GM18508 (cell line): ENCODE measurements around the gene ETV5.
A peak's percentile ranks its signal among the peaks of the same experiment; 100 is the strongest.

Experiments
- ATAC-seq: cut with Tn5 transposase; IDR thresholded peaks from one replicate; pipeline ENCODE4 v1.9.1; 2021; ENCODE audit warnings: moderate number of reproducible peaks; ENCODE audit not compliant: insufficient read depth, unreplicated experiment

Gene ETV5

DNA sequence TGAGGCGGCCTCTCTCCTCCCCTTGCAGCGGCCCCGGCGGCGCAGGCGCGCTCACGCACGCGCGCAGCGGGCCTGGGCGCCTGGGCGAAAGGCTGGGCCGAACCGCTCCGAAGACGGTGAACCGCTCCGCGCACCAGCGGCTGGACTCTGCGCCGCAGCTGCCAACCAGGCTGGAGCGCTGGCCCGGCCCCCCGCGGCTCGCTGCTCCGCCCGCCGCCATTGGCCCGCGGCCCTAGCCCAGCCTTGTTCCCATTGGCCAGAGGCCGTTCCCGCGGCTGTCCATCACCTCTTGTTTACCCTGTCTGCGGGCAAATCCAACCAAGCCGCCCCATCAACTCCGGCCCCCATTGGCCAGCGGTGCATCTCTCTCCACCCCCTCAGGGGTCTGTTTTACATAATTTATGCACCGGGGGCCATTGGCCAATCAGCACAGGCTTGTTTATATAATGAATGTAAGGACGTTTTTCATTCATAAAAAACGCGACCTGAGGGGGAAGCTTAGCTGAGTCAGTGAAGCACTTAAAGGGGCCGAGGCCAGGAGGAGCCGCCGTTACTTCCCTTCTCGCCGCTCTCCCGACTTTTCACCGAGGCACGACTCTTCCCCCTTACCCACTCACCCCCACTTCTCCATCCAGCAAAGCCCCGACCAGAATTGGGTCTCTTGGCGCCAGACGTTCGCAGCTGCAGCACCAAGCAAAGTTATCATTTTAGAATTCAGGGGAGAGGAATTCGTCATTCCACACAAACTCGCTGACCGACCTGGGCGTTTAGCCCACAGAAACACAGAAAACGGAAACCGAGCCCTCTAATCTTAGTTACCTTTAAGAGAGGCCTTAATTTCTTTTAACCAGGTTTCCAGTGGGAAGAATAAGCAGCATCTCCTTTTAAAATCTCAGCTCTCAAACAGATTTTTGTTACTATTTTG lies at the start of gene ETV5:
ETV5 (minus strand) TSS at position 149 of the 925 bp plus-strand sequence. CDS start 3,221 bp downstream, outside the sequence.
- ATAC-seq, result peak; percentile 93

- no peak for ATAC-seq
These were observed 45.8 kb upstream of the ETV5 start for GRCh38 chr3:186154641-186155040.

- ATAC-seq, result peak; percentile 80
These were observed 44.0 kb upstream of the ETV5 start for GRCh38 chr3:186152889-186153292.

GRCh38 chr3:186152361-186152798 lies 43.5 kb upstream of the ETV5 start:
- ATAC-seq, result no peak

DNA sequence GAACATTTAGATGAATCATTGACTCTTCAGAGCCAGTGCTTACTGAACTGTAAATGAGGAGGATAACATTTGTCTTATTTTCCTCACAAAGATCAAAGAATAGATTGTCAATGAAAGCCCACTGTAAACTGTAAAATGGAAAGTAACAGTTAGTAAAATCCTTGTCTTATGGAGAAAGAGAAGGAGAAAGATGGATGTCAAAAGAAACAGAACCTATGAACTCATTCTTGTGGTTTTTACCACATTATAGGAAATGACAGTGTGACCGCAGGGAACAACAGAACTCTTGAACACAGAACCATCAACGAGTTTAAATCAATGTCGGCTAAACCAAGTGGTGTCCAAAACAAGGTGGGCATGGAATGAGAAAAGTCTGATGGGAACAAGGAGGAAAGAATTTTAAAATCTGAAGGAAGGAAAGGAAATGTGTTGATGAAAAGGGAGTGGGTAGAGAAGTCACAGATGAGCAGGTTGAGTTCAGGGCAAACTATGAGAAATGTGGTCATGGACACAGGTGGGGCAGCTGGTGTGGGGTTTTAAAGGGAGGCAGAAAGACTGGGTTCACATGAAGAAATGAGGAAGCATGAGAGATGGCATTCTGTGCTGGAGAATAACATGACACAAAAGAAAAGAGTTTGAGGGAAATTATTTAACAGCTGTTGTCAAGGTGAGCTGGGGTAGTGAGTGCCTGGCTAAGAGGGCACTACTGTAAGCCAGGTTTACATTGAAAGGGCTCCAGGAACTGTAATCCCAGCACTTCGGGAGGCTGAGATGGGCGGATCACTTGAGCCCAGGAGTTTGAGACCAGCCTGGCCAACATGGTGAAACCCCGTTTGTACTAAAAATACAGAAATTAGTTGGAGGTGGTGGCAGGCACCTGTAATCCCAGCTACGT lies 42.4 kb upstream of the ETV5 start:
- ATAC-seq, result no peak

DNA sequence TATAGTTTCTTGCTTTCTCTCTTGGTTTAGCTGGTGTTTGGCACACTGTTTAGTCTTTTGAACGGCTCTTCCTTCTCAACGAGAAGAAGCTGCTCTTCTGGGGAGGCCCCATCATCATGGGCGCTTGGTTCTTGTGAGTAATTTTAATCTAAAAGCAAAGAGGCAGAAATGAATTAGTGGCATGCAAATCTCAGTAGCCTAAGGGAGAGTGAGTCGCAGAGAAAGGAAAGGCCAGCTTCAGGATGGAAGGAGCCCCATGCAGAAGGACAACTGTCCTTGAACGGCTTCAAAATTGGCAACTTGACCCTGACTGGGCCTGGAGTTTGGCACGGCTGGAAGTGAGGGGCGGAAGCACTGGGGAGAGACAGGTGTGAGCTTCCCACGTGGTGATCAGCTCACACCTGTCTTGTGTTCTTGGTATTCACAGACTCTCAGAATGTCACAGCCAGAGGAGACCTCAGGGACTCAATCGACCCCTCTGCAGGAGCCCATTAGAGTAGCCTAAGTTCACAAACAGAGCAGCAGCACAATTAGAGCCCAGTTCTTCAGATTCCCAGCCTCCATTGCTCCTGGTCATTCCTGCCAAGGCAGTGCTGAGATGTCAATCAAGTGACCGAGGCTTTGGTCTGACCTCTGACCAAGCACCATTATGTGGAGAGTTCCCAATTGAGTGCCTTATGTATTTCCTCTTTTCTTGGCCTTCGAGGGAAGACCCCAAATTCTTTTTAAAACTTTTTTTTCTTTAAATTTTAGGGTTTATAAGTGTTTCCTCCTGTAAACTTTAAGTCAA lies 41.3 kb upstream of the ETV5 start:
- ATAC-seq, result no peak

DNA sequence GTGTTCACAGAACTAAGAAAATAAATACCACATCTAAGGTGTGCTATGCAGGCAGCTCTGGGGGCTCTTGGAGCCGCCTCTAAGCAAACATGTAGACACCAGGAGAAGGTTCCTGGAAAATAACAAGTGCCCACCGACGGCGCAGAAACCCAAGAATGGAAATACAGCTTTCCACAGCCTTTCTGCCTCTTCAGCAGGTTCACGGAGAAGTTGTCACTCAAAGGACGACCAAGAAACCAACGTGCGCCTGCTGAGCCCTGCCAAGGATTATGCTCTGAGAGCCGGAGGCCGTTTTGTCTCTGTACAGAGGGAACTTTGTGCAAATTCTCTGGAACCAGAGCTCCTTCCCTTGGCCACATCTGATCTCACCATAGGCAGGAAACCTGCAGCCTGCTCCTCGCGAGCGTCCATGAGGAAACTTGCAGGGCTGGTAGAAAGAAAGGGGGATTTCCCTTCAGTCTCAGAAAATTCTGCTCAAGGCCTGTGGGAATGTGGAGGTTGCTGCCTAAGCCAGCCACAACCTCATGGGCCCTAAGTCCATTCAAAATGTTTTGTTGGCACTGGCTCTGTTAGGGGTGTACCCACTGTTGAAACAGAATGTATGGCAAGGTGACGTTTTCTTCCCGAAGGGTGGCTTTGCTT lies 40.6 kb upstream of the ETV5 start:
- ATAC-seq, result no peak

DNA sequence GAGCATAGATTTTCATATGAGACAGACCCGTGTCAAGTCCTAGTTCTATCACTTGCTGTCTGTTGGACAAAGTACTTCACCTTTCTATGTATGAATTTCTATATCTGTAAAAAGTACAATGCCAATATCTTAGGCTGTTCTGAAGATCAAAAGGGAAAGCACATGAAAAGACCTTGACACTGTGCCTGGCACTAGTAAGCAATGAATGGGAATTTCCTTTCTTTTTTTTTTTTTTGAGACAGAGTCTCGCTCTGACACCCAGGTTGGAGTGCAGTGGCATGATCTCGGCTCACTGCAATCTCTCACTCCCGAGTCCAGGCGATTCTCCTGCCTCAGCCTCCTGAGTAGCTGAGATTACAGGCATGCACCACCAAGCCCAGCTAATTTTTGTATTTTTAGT lies 35.4 kb upstream of the ETV5 start:
- no peak for ATAC-seq

DNA sequence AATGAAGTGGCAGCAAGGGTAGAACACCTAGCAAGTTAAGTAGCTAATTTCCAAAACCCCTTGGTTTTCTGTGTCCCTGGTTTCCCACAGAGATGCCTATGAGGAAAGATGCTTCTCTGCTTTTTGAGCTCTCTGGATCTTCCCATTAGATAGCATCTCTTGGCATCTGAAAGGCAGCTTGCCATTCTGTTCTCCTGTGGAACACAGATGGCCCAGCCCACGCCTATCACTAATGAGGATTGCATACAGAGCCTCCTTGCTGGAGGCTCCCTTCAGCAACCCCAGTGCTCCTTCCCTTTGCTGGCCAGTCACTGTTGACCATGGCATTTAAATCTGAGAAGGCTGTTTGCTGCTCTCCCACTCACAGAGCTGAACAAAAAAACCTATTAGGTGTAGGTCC lies 34.4 kb upstream of the ETV5 start:
- ATAC-seq, result no peak

- no peak for ATAC-seq
These were observed 33.6 kb upstream of the ETV5 start for GRCh38 chr3:186142393-186142932.

GRCh38 chr3:186141790-186142189 lies 32.9 kb upstream of the ETV5 start:
- no peak for ATAC-seq

- no peak for ATAC-seq
These were observed 29.5 kb upstream of the ETV5 start for GRCh38 chr3:186138272-186138981.

- ATAC-seq, result no peak
These were observed 28.3 kb upstream of the ETV5 start for GRCh38 chr3:186137051-186137685.

- no peak for ATAC-seq
These were observed 25.1 kb upstream of the ETV5 start for GRCh38 chr3:186133980-186134379.

- ATAC-seq, result no peak
These were observed 23.6 kb upstream of the ETV5 start for GRCh38 chr3:186132487-186132886.

DNA sequence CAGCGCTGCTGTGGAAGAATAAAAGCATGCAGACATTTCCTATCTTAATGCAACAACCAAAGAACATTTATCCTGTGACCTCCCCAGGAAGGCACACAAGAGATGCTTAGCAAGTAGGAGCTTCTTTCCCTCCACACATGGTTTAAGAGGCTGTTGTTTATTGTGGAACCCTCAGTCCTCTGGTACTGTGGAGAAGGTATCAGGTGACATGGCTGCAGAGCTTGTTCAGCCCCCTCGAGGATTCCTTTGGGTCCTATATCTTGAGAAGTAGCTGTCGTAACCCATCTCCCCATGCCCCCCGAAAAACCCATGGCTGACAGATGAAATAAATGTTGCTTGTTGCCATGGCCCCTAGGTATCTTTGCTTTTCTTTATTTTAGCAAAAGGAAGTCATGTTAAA lies 20.3 kb upstream of the ETV5 start:
- ATAC-seq, result no peak

- no peak for ATAC-seq
These were observed 19.3 kb upstream of the ETV5 start for GRCh38 chr3:186128158-186128557.

- no peak for ATAC-seq
These were observed 18.6 kb upstream of the ETV5 start for GRCh38 chr3:186127463-186127862.
